Measurements from ENCODE around the gene PRDM1.
A peak's percentile ranks its signal among the peaks of the same experiment; 100 is the strongest.

The PRDM1 gene

GRCh38 chr6:106070636-106071035 is 15.5 kb upstream of the PRDM1 start:
- DNase-seq (ENCODE audit: low spot score), result no peak

GRCh38 chr6:106072501-106073090 is 13.5 kb upstream of the PRDM1 start:
- DNase-seq (ENCODE audit: low spot score), result no peak

GRCh38 chr6:106074146-106074545 is 12.0 kb upstream of the PRDM1 start:
- DNase-seq (ENCODE audit: low spot score), result no peak

- no peak for DNase-seq (ENCODE audit: low spot score)
Measured at GRCh38 chr6:106076139-106076538, 10.0 kb upstream of the PRDM1 start.

GRCh38 chr6:106077170-106077569 is 9.0 kb upstream of the PRDM1 start:
- DNase-seq (ENCODE audit: low spot score), result no peak

GRCh38 chr6:106077881-106078280 is 8.3 kb upstream of the PRDM1 start:
- DNase-seq (ENCODE audit: low spot score), result no peak

- no peak for DNase-seq (ENCODE audit: low spot score)
Measured at GRCh38 chr6:106079961-106080762, 6.0 kb upstream of the PRDM1 start.

- no peak for DNase-seq (ENCODE audit: low spot score)
Measured at GRCh38 chr6:106080763-106081095, 5.4 kb upstream of the PRDM1 start.

GRCh38 chr6:106081715-106082114 is 4.4 kb upstream of the PRDM1 start:
- no peak for DNase-seq (ENCODE audit: low spot score)

- peak; percentile 20 for DNase-seq (ENCODE audit: low spot score)
Measured at GRCh38 chr6:106082735-106083398, 3.3 kb upstream of the PRDM1 start.

GRCh38 chr6:106083618-106084017 is 2.5 kb upstream of the PRDM1 start:
- no peak for DNase-seq (ENCODE audit: low spot score)

- peak; percentile 17 for DNase-seq (ENCODE audit: low spot score)
Measured at GRCh38 chr6:106084106-106084988, 1.8 kb upstream of the PRDM1 start.

- no peak for DNase-seq (ENCODE audit: low spot score)
Measured at GRCh38 chr6:106084989-106085691, 996 bp upstream of the PRDM1 start.

- DNase-seq (ENCODE audit: low spot score), result no peak
Measured at GRCh38 chr6:106085692-106085983, 498 bp upstream of the PRDM1 start.

GRCh38 chr6:106086814-106087175 is 659 bp downstream of the PRDM1 start:
- DNase-seq (ENCODE audit: low spot score), result no peak

GRCh38 chr6:106087548-106088325 is 1.6 kb downstream of the PRDM1 start:
- no peak for DNase-seq (ENCODE audit: low spot score)

- DNase-seq (ENCODE audit: low spot score), result peak; percentile 36
Measured at GRCh38 chr6:106090001-106090400, 3.9 kb downstream of the PRDM1 start.

GRCh38 chr6:106092279-106092678 is 6.1 kb downstream of the PRDM1 start:
- no peak for DNase-seq (ENCODE audit: low spot score)

GRCh38 chr6:106094261-106094963 is 8.3 kb downstream of the PRDM1 start:
- peak; percentile 35 for DNase-seq (ENCODE audit: low spot score)

GRCh38 chr6:106094964-106095335 is 8.8 kb downstream of the PRDM1 start:
- no peak for DNase-seq (ENCODE audit: low spot score)
